ENCODE data around the gene RAB17.

The RAB17 gene

DNA sequence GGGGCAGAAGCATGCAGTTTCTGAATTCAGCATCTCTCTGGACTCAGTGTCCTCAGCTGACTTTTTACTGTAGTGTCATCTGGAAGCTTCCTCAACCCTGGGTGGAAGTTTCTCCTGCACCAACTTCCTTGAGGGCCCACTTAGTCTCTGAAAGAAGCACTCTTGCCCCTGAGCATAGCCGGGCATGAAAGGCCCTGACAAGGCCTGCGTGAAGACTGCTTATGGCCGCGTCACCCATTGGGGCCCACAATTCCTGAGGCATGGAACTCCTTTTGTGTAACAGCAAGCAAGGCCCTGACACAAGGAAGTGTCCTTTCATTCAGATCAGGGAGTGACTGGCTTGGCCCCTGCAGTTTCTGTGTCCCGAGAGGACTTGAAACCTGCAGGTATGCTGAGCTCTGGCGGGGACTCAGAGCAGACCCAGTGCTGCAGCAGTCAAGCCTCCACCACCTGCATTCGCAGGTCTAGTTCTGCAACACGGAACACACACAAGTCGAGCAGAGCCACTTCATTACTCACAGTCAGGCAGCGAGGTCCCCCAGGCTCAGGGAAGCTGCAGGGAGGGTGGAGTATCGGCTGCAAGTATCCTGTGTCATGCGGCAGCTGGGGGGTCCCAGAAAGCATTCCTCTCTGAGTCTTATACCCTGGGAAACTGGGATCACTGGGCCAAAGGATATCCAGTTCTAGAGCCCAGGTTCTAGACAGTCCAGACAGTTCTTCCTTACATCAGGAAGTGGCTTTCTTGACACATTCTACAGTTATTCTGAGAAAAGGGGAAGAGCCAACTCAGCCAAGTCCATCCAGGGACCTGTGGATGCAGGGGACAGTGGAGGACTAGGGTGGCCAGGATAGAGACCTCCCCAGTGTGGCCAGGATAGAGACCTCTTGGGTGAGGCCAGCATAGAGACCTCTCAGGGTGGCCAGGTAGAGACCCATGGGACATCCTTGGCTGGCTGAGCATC, 59.8 kb downstream of the RAB17 start:
- H3K4me3 ChIP-seq (ENCODE audit: low read length): no peak overlapping the region
- no peak for TF ChIP-seq CTCF (conservative IDR thresholded peaks at IDR 0.05; ENCODE audit: low read length)
- DNase-seq (ENCODE audit: low read depth): no peak

- no peak for DNase-seq (ENCODE audit: low read depth)
- H3K4me3 ChIP-seq (ENCODE audit: low read length): no peak overlapping the region
- TF ChIP-seq CTCF (conservative IDR thresholded peaks at IDR 0.05; ENCODE audit: low read length): no peak
Measured at GRCh38 chr2:237529452-237530402, 60.8 kb downstream of the RAB17 start.

GRCh38 chr2:237527766-237528165, 62.8 kb downstream of the RAB17 start:
- H3K4me3 ChIP-seq (ENCODE audit: low read length): no peak overlapping the region

GRCh38 chr2:237527233-237527632, 63.3 kb downstream of the RAB17 start:
- DNase-seq (ENCODE audit: low read depth): no peak
- no peak overlapping the region for H3K4me3 ChIP-seq (ENCODE audit: low read length)
- no peak for TF ChIP-seq CTCF (conservative IDR thresholded peaks at IDR 0.05; ENCODE audit: low read length)

More at GRCh38 chr2:237527766-237528165, 62.8 kb downstream of the RAB17 start:
- no peak for DNase-seq (ENCODE audit: low read depth)
- TF ChIP-seq CTCF (conservative IDR thresholded peaks at IDR 0.05; ENCODE audit: low read length): no peak

DNA sequence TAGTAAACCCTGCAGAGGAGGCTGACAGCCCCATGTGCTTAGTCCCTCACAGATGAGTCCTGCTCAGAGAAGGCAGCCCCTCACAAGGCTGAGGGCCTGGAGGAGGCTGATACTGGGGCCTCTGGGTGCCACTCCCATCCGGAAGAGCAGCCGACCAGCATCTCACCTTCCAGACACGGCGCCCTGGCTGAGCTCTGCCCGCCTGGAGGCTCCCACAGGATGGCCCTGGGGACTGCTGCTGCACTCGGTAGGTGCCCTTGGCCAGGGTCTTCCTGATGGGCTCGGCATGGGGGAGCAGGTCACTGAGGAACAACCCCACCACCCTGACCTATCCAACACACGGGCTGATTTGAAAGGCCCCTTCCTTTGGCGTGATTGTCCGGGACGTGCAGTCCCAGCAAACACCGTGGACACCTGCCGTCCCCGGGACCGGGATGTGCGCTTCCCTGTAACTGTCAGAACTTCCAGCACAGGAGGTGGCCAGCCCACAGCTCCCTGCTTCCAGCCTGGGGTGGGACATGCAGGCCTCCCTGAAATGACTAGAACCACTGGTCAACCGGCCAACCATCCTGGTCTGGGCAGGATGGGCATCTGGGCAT, 64.9 kb downstream of the RAB17 start:
- H3K4me3 ChIP-seq (ENCODE audit: low read length): no peak overlapping the region
- no peak for TF ChIP-seq CTCF (conservative IDR thresholded peaks at IDR 0.05; ENCODE audit: low read length)
- no peak for DNase-seq (ENCODE audit: low read depth)

DNA sequence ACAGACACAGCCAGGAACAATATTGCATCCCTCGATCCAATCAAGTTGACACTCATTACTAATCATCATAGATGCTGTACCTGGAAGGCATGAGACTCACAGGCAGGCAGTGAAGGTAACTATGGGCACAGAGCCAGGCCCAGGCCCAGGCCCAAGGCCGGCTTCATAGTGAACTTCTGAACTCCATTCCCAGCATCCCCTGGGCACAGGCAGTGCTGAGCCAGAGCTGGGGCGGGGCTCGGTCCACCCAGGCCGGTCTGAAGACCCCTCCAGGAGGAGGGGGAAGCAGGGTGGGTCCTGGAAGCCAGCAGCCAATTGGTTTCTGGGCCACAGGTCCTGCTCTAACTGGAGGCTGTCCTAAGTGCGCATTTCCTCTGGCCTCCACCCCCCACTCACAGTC, 65.9 kb downstream of the RAB17 start:
- no peak overlapping the region for H3K4me3 ChIP-seq (ENCODE audit: low read length)
- TF ChIP-seq CTCF (conservative IDR thresholded peaks at IDR 0.05; ENCODE audit: low read length): no peak
- DNase-seq (ENCODE audit: low read depth): no peak
